HEK293T (cell line): ENCODE measurements around the gene MED10.
"Not testable (repeated sequence)": the region's sequence is repeated elsewhere in the genome, so short reads cannot be mapped to it uniquely, and the experiment has no call there.

Source experiments
- CTCF ChIA-PET: fragments of 350-600 bp; formaldehyde crosslinking; extraction: SDS; loops from one replicate; lab custom pipeline; 2021; ENCODE audit warnings: antibody characterized with exemption, inconsistent platforms; lab: Yijun Ruan, JAX
- POLR2A ChIA-PET: fragments of 350-600 bp; formaldehyde crosslinking; extraction: SDS; loops from one replicate; lab custom pipeline; 2020; ENCODE audit warnings: antibody characterized with exemption, inconsistent platforms; lab: Yijun Ruan, JAX
- DNase-seq: peaks from one replicate; pipeline ENCODE4 v3.0.0; 2012; ENCODE audit warnings: mixed read lengths; ENCODE audit errors: extremely low spot score
- ARNT ChIP-seq: fragments of 450-650 bp; IDR thresholded peaks from 2 replicates; pipeline ENCODE4 v1.6.1; 2017; ENCODE audit warnings: mild to moderate bottlenecking
- BHLHE40 ChIP-seq: fragments of 450-650 bp; IDR thresholded peaks from 2 replicates; pipeline ENCODE4 v1.6.1; 2016; ENCODE audit warnings: mild to moderate bottlenecking, moderate library complexity, borderline replicate concordance
- CTBP1 ChIP-seq: fragments of 450-650 bp; IDR thresholded peaks from 2 replicates; pipeline ENCODE4 v1.6.1; 2016; ENCODE audit warnings: borderline replicate concordance
- ELF4 ChIP-seq: fragments of 450-650 bp; IDR thresholded peaks from 2 replicates; pipeline ENCODE4 v1.6.1; 2017; ENCODE audit warnings: antibody characterized with exemption
- FOXA1 ChIP-seq: fragments of 450-650 bp; IDR thresholded peaks from 2 replicates; pipeline ENCODE4 v1.6.1; 2016; ENCODE audit warnings: mild to moderate bottlenecking
- FOXK2 ChIP-seq: fragments of 450-650 bp; IDR thresholded peaks from 2 replicates; pipeline ENCODE4 v1.6.1; 2016; ENCODE audit warnings: mild to moderate bottlenecking
- FOXM1 ChIP-seq: fragments of 450-650 bp; IDR thresholded peaks from 2 replicates; pipeline ENCODE4 v1.6.1; 2017; ENCODE audit warnings: mild to moderate bottlenecking, borderline replicate concordance
- HDGF ChIP-seq: fragments of 450-650 bp; IDR thresholded peaks from 2 replicates; pipeline ENCODE4 v1.6.1; 2017; ENCODE audit warnings: antibody characterized with exemption, borderline replicate concordance
- L3MBTL2 ChIP-seq: fragments of 450-650 bp; conservative IDR thresholded peaks from 2 replicates; pipeline ENCODE4 v1.6.1; 2016; ENCODE audit warnings: mild to moderate bottlenecking
- LEF1 ChIP-seq: fragments of 450-650 bp; IDR thresholded peaks from 2 replicates; pipeline ENCODE4 v1.6.1; 2017; ENCODE audit warnings: mild to moderate bottlenecking, borderline replicate concordance
- NFRKB ChIP-seq: fragments of 450-650 bp; IDR thresholded peaks from 2 replicates; pipeline ENCODE4 v1.6.1; 2016; ENCODE audit warnings: mild to moderate bottlenecking, moderate library complexity
- PKNOX1 ChIP-seq: fragments of 450-650 bp; IDR thresholded peaks from 2 replicates; pipeline ENCODE4 v1.6.1; 2016
- SP1 ChIP-seq: fragments of 450-650 bp; IDR thresholded peaks from 2 replicates; pipeline ENCODE4 v1.6.1; 2017
- SUZ12 ChIP-seq: fragments of 450-650 bp; IDR thresholded peaks from 2 replicates; pipeline ENCODE4 v1.6.1; 2016; ENCODE audit warnings: mild to moderate bottlenecking
- TARDBP ChIP-seq: fragments of 450-650 bp; IDR thresholded peaks from 2 replicates; pipeline ENCODE4 v1.6.1; 2016
- ZNF384 ChIP-seq: fragments of 450-650 bp; IDR thresholded peaks from 2 replicates; pipeline ENCODE4 v1.6.1; 2016

MED10 gene

GRCh38 chr5:6365977-6366590 is 12.3 kb downstream of the MED10 start:
- TF ChIP-seq NFRKB, result no peak
- CTCF ChIA-PET, result no interaction called here
- no peak for DNase-seq
- POLR2A ChIA-PET, result interaction anchor here (1.8 kb wide), 1 partner anchor 12 kb away, joined by 8 read pairs; the partner anchor contains the start of gene MED10

- ChIA-PET POLR2A (interaction anchor here (1.8 kb wide), 1 partner anchor 13 kb away, joined by 8 read pairs; the partner anchor contains the start of gene MED10), CTCF (no interaction called here)
- TF ChIP-seq HDGF, result no peak
- no peak for TF ChIP-seq NFRKB
- TF ChIP-seq BHLHE40, result no peak
- TF ChIP-seq TARDBP, result no peak
- no peak for TF ChIP-seq ELF4
- no peak for TF ChIP-seq FOXM1
- no peak for TF ChIP-seq ARNT
- no peak for DNase-seq
Observed at GRCh38 chr5:6365142-6365976, 13.0 kb downstream of the MED10 start.

GRCh38 chr5:6363454-6364011 is 14.8 kb downstream of the MED10 start:
- CTCF ChIA-PET, POLR2A ChIA-PET, DNase-seq: not testable (repeated sequence)

- POLR2A ChIA-PET, result no interaction called here
- CTCF ChIA-PET, result no interaction called here
- DNase-seq, result no peak
- TF ChIP-seq HDGF, result no peak
- TF ChIP-seq L3MBTL2, result no peak
- TF ChIP-seq PKNOX1, result no peak
- TF ChIP-seq LEF1, result no peak
- TF ChIP-seq NFRKB, result no peak
- no peak for TF ChIP-seq ELF4
- TF ChIP-seq TARDBP, result no peak
- no peak for TF ChIP-seq ZNF384
- no peak for TF ChIP-seq ARNT
- TF ChIP-seq CTBP1, result no peak
Observed at GRCh38 chr5:6362846-6363245, 15.5 kb downstream of the MED10 start.

- ChIA-PET POLR2A (no interaction called here), CTCF (no interaction called here)
- no peak for DNase-seq
- TF ChIP-seq CTBP1 (no peak), ELF4 (no peak), ZNF384 (no peak), TARDBP (no peak), FOXA1 (no peak), FOXM1 (no peak), FOXK2 (no peak), ARNT (no peak), L3MBTL2 (no peak), LEF1 (no peak), NFRKB (no peak), SP1 (no peak), PKNOX1 (no peak), BHLHE40 (no peak), HDGF (no peak), SUZ12 (no peak)
Observed at GRCh38 chr5:6361101-6361500, 17.2 kb downstream of the MED10 start.

GRCh38 chr5:6360323-6361072 is 17.8 kb downstream of the MED10 start:
- TF ChIP-seq PKNOX1 (no peak), ELF4 (no peak), FOXK2 (no peak)
- CTCF ChIA-PET, result no interaction called here
- no peak for DNase-seq

More at GRCh38 chr5:6360323-6361072, 17.8 kb downstream of the MED10 start:
- POLR2A ChIA-PET, result no interaction called here
